NCI-H1048 (cell line): ENCODE results near the gene CASP10.
"Not testable (repeated sequence)": the region's sequence is repeated elsewhere in the genome, so short reads cannot be mapped to it uniquely, and the experiment has no call there.

Experiments
- DNase-seq: peaks from one replicate; lab custom pipeline; 2025; lab: John Stamatoyannopoulos, UW

The CASP10 gene

DNA sequence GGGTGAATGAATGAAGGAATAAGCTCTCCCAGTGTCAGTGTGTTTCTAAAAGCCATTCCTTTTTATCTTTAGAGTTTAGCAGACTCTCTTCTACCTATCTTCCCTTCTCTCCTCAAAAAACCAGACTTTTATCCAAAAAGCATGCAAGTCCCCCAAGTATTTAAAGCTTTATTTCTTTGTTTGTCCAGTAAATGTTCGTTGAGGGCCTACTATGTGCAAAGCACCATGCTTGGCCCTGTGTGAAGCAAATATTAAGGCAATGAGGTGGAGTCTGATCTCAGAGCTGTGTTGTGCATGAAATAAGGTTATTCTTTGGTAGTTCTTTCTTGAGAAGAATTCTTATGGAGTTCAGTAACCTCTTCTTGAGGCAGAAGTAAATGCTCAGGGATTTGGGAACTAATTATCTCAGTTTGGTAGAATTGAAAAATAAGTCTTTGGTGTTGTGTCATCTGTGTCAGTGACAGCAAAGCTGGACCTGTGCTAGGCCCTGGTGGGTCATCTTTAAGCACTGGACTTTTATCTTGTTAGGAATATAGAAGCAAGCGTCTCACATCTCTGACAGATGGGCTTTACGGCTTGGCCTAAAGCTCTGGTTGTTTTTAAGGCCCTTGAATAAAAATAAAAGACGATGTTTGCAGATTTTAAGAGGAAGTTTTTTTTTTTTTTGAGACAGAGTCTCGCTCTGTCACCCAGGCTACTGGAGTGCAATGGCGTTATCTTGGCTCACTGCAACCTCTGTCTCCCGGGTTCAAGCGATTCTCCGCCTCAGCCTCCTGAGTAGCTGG lies 28.1 kb upstream of the CASP10 start:
- DNase-seq = no peak

- DNase-seq = no peak
These were observed 26.9 kb upstream of the CASP10 start for GRCh38 chr2:201156036-201156435.

GRCh38 chr2:201156640-201157039 lies 26.3 kb upstream of the CASP10 start:
- DNase-seq = no peak

DNA sequence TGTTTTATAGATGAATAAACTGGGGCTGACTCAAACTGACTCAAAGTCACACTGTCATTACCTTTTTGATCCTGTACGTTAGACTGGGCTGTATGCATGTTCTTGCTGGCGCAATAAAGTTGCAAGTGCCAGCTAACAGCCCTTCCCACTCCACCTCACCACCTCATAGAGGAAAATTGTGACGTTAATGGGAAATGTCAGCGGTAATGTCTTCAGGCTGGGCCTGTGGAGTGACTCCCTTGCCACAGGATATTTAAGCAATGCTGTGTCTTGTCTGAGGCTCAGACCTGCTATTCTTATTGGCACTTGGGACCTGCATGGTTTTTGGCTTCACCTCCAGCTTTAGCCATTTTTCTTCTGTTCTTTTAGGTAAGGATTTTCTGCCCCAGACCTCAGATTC lies 25.2 kb upstream of the CASP10 start:
- no peak for DNase-seq

GRCh38 chr2:201158111-201158929 lies 24.6 kb upstream of the CASP10 start:
- no peak for DNase-seq

GRCh38 chr2:201164166-201164565 lies 18.8 kb upstream of the CASP10 start:
- DNase-seq = no peak

DNA sequence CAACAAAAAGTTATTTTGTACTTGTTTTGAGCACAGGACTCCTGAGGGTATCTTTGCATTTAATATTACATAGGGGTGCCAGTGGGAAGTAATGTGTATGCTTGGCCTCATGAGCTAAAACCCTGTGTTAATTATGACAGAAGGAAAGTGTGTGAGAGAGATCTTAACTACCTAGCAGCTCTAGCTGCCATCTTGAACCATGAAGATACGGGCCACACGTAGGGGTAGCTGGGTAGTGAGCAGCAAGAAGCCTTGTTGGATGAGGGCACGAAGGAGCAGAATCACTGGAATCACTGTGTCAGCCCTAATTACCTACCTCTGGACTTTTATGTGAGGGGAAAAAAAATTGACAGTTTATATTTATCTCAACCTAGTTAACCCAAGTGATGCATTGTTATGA lies 15.4 kb upstream of the CASP10 start:
- DNase-seq = no peak

- not testable (repeated sequence) for DNase-seq
These were observed 14.4 kb upstream of the CASP10 start for GRCh38 chr2:201168496-201168895.

- DNase-seq = no peak
These were observed 11.6 kb upstream of the CASP10 start for GRCh38 chr2:201171259-201171814.

- DNase-seq = no peak
These were observed 10.7 kb upstream of the CASP10 start for GRCh38 chr2:201172279-201172678.

DNA sequence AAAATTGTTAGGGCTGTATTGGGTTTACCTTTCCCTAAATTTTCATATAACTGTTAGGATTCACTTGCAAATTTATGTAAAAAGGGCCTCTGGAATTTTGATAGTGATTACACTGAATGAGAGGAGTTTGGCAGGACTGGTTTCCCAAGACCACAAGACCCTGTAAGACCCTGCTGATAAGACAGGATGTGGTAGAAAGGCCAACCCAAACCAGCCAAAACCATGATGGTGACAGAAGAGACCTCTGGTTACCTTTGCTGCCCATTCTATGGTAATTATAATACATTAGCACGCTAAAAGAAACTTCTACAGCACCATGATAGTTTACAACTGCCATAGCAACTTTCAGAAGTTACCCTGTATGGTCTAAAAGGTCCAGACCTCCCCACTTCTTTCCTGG lies 8.3 kb upstream of the CASP10 start:
- no peak for DNase-seq

DNA sequence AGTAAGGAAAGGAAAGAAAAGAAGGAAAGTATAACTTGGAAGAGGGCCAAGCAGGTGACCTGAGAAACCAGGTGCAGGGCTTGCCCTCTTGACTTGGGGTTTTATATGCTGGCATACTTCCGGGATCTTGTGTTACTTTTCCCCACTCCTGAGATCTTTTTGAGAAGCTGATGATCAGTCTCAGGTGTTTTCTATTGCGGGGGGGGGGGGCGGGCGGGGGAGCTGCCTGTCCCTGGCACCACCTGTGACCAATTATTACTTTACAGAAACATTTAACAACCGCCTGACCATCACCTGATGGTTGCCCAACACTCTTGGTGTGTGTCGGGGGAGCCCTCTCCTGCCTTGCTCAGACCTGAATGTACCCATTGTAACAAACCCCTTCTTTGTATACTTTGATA lies 6.9 kb upstream of the CASP10 start:
- DNase-seq = no peak

DNA sequence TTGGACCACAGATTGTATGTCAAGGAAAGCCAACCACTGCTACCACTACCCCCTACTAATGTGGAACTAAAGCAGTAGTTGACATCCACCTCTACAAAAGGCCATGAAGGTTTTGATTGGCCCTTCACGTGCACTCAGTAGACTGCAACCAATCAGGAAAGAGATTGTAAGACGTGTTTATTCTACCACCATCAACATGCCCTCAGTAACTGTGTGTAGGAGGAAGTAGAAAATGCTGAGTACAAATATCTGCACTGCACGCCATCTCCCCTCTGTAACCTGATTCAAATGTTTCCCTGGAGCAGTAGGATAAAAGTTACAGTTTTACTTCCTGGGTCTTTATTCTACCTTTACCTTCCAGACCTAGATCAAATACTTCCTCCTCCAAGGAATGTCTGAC lies 2.9 kb upstream of the CASP10 start:
- DNase-seq = no peak

GRCh38 chr2:201183365-201183727 lies 405 bp downstream of the CASP10 start:
- DNase-seq = no peak

GRCh38 chr2:201183835-201184234 lies 894 bp downstream of the CASP10 start:
- not testable (repeated sequence) for DNase-seq

DNA sequence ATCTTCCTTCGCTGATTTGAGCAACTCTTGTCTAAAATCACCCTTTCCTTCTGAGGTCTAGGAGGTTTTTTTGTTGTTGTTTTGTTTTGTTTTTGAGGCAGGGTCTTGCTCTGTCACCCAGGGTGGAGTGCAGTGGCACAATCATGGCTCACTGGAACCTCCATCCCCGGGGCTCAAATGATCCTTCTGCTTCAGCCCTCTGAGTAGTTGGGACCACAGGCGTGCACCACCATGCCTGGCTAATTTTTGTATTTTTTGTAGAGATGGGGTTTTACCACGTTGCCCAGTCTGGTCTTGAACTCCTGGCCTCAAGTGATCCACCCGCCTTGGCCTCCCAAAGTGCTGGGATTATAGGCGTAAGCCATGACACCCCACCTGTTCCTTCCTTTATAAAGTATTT lies 1.3 kb downstream of the CASP10 start:
- DNase-seq = not testable (repeated sequence)

DNA sequence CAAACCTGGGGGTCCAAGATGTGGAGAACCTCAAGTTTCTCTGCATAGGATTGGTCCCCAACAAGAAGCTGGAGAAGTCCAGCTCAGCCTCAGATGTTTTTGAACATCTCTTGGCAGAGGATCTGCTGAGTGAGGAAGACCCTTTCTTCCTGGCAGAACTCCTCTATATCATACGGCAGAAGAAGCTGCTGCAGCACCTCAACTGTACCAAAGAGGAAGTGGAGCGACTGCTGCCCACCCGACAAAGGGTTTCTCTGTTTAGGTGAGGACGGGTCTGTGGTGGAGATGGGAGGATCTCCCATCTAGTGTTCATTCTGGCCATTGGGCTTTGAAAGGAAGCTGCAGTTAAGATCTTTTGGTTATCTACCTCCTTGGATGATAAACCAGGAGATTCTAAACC lies 2.9 kb downstream of the CASP10 start:
- DNase-seq = no peak

DNA sequence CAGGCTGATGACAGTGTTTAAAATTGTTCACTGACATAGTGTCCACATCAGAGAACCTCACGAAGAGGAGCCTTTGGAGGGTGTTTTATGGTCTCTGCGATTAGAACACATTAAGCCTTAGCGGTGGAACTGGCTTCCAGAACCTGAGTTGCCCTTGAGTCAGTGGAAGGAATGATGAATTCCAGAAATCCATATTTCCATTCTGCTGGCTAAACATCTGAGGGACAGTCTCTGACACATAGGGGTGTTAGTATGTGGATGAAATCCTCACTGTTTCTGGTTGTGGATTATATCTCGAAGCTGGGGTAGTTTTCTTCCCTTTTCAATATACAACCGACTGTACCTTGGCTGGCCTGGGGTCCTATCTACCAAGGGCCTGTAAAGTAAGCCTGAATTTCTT lies 4.0 kb downstream of the CASP10 start:
- DNase-seq = no peak

DNA sequence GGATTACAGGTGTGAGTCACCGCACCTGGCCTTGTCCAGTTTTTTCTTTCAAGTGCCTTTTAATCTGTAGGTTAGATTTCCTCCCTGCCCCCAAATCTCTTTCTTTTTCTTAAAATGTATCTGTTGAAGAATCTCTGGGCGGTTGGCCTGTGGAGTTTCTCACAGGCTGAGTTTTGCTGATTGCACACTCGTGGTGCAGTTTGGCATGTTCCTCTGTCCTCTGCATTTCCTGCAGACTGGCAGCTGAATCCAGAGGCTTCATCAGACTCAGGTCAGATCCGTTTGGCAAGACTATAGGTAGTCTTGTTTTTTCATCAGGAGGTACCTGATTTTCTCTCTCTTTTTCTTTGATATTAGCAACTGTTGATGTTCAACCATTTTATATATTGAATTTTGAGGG lies 5.5 kb downstream of the CASP10 start:
- no peak for DNase-seq

DNA sequence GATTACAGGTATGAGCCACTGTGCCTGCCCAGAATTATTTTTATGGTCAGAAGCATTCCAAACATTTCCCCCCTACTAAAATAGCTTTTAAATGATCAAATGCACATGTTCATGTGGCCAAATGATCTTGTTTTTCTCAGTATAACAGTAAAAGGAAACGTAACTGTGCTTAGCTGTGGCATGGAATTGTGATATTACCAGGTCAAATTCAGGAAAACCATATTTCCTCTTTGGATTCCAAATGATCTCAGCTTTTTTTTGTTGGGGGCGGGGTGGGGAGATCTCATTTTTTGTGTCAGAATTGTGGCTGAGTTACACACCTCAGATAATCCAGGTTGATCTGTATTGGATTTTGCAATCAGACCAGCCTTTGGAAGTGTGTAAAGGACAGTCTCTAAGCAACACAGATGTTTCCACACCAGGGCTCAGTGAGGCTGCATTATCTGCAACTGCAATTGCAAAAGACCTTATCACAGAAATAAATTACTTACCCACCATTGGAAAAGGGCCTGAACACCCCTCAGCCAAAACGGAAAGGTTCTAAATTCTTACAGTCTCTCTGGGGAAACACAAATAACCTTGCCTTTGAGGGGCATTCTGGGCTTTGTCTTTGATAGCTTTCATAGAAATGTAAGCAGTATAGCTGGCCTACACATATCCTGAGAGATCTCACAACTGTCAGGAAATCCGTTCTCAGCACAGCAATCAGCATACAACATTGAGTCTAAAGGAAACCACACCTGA lies 8.4 kb downstream of the CASP10 start:
- DNase-seq = no peak

- DNase-seq = no peak
These were observed 11.2 kb downstream of the CASP10 start for GRCh38 chr2:201194097-201194496.

- DNase-seq = no peak
These were observed 12.4 kb downstream of the CASP10 start for GRCh38 chr2:201195331-201195730.
